Lower leg skin (tissue), 3 donors: Measurements from ENCODE around the gene TAF1A.

Experiments used
- CTCF ChIP-seq, 3 donors: fragments of 450-650 bp; IDR thresholded peaks; one replicate each; pipeline ENCODE4 v1.5.1; 2016; ENCODE audit warnings: antibody characterized with exemption in 3 of 3, mild to moderate bottlenecking in 3 of 3, moderate library complexity in 2 of 3
- POLR2A ChIP-seq, 2 donors: fragments of 450-650 bp; IDR thresholded peaks; one replicate each; pipeline ENCODE4 v1.6.1; 2016 to 2017; ENCODE audit warnings: antibody characterized with exemption in 2 of 2, mild to moderate bottlenecking in 1 of 2, moderate library complexity in 1 of 2

- no peak for TF ChIP-seq CTCF (IDR thresholded peaks at IDR 0.05)
- TF ChIP-seq POLR2A (IDR thresholded peaks at IDR 0.05): no peak
Observed at GRCh38 chr1:222632749-222633148, 43.0 kb upstream of the TAF1A start.
